Activated CD4-positive, alpha-beta T cell treated with anti-CD3 and anti-CD28 coated beads for 1 hour (primary cell): Measurements from ENCODE around the gene APOB.

Source experiments
- DNase-seq: peaks from one replicate; pipeline ENCODE4 v3.0.0-alpha.2; 2020

Gene APOB

GRCh38 chr2:21014364-21015280 lies 29.3 kb downstream of the APOB start:
- DNase-seq = no peak

GRCh38 chr2:21013043-21013816 lies 30.6 kb downstream of the APOB start:
- no peak for DNase-seq

GRCh38 chr2:21012557-21012937 lies 31.3 kb downstream of the APOB start:
- no peak for DNase-seq

GRCh38 chr2:21011876-21012556 lies 31.9 kb downstream of the APOB start:
- no peak for DNase-seq

GRCh38 chr2:21011453-21011852 lies 32.4 kb downstream of the APOB start:
- no peak for DNase-seq

- DNase-seq = no peak
Observed at GRCh38 chr2:21010813-21011439, 32.9 kb downstream of the APOB start.

GRCh38 chr2:21009662-21010225 lies 34.1 kb downstream of the APOB start:
- DNase-seq = no peak

- no peak for DNase-seq
Observed at GRCh38 chr2:21008790-21009661, 34.8 kb downstream of the APOB start.

- no peak for DNase-seq
Observed at GRCh38 chr2:21008014-21008789, 35.7 kb downstream of the APOB start.

- no peak for DNase-seq
Observed at GRCh38 chr2:21007129-21008013, 36.5 kb downstream of the APOB start.

GRCh38 chr2:21006423-21007128 lies 37.3 kb downstream of the APOB start:
- DNase-seq = no peak

GRCh38 chr2:21005700-21006422 lies 38.0 kb downstream of the APOB start:
- no peak for DNase-seq

GRCh38 chr2:21005111-21005699 lies 38.7 kb downstream of the APOB start:
- no peak for DNase-seq

GRCh38 chr2:21004181-21004572 lies 39.7 kb downstream of the APOB start:
- no peak for DNase-seq

- DNase-seq = no peak
Observed at GRCh38 chr2:21003572-21004180, 40.2 kb downstream of the APOB start.

GRCh38 chr2:21002814-21003192 lies 41.1 kb downstream of the APOB start:
- no peak for DNase-seq

- DNase-seq = no peak
Observed at GRCh38 chr2:21001988-21002813, 41.7 kb downstream of the APOB start.
